HG03064 (cell line): ENCODE data around the gene ZNF428.
"Not testable (repeated sequence)": the region's sequence is repeated elsewhere in the genome, so short reads cannot be mapped to it uniquely, and the experiment has no call there.

Source experiments
- ATAC-seq: cut with Tn5 transposase; IDR thresholded peaks from one replicate; pipeline ENCODE4 v1.9.1; 2021; ENCODE audit warnings: low read depth; ENCODE audit not compliant: unreplicated experiment

ZNF428 gene, protein sequence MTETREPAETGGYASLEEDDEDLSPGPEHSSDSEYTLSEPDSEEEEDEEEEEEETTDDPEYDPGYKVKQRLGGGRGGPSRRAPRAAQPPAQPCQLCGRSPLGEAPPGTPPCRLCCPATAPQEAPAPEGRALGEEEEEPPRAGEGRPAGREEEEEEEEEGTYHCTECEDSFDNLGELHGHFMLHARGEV

DNA sequence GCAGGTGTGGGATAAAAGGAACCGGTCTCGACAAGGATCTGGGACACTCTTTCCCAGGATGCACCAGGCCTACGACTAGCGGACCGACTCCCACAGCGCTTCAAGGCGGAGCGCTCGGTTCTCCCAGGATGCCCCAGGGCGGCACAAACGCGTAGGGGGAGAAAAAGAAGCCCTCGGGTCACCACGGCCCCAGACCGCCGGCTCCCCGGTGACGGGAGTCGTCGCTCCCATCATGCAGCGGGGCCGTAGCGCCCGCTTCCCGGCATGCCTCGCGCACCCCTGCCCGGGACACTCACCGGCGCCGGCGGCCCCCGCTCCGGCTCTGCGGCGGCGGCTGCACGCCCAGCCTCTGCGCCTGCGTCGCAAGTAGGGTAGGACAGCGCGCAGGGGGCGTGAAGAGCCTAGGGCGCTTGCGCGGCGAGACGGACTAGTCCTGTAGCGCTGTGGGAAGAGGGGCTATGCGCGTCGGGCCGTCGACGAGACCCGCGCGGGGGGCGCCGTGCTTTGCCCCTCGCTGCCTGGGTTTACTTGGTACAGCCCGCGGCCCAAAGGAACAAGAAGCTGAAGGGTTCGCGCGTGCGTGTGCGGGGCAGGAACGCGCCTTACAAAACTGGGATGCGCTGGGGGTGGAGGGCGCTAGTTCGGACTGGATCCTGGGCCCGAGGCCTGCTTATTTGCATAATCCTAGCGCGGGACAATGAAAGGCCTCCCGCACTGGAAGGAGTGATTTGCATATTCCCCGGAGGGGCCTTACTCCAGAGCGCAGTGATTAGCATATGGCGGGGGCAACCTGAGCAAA lies at the start of gene ZNF428:
ZNF428 (minus strand) TSS at position 368 of the 799 bp plus-strand sequence. CDS start 5,325 bp downstream, outside the sequence.
- ATAC-seq, result peak; percentile 62

DNA sequence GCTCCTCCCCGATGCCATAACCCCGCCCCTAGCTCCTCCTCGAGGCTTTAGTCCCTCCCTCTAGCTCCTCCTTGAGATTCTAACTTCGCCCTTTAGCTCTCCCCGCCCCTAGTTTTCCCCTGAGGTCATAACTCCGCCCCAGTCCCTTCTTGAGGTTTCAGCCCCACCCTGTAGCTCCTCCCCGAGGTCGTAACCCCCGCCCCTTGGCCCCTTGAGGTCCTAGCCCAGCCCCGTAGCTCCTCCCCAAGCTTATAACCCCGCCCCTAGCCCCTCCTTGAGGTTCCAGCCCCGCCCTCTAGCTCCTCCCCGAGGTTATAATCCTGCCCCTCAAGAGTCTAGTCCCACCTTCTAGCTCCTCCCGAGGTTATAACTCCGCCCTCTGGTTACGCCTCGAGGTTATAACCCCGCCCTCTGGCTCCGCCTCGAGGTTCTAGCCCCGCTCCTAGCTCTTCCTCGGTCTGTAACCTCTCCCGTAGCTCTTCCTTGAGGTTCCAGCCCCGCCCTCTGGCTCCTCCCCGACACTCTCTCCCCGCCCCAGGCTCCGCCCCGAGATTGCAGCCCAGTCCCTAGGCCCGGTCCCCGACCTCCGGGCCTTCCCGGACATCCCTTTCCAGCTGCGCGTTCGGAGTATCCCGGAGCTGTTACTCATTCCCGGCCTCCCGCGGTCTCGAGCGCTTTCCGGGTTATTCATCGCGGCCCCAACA lies 49.1 kb upstream of the ZNF428 start:
- ATAC-seq, result peak; percentile 74

DNA sequence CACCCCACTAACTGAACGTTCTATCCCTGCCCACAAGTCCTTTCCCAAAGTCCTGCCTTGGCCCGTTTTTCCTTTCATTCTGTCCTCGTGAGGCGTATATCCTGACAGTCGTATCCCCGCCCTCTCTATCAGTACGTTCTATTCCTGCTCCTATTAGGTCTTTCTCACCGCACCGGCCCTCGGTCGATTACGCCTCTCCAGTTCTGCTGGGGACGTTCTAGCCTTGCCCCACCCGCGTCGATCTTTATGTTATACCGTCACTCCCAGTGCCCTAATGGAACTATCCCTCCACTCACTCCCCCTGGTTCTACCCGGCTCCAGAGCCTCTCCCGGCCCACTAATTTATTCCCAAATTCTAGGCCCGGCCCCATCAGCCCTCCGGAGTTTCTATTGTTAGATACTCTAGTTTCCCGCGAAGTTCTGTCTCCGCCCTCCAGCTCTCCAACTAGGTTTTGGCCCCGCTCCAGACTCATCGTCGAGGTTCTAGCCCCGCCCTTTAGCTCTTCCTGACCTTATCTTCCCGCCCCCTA lies 48.5 kb upstream of the ZNF428 start:
- no peak for ATAC-seq

DNA sequence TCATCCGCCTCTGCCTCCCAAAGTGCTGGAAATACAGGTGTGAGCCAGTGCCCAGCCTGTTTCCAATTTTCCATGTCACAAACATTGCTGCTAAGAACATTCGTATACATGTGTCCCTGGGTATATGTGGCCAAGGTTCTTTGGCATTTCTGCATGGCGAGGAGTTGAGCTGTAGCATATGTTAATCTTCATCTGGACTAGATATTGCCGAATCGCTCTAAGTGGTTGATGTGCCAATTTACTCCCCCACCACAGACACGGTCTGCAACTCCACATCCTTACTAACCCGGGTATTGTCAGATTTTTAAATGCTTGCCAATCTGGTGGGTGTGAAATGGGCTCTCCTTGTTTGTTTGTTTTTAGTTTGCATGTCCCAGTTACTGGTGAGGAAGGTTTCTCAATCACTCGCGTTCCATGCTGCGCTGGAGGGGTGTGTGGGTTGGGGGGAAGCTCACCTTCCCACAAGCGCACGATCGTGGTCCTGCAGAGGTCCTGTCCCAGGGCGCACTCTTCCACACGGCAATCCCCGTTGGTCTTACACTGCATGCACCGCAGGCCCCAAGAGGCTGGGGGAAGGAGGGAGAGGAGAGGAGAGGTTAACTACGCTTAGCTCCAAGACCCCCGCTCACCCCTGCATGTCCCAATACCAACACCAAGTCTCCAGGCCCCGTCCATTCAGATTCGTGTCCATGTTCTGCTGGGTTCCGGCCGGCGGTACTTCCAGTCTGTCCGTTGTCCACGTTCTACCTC lies 47.9 kb upstream of the ZNF428 start:
- no peak for ATAC-seq

DNA sequence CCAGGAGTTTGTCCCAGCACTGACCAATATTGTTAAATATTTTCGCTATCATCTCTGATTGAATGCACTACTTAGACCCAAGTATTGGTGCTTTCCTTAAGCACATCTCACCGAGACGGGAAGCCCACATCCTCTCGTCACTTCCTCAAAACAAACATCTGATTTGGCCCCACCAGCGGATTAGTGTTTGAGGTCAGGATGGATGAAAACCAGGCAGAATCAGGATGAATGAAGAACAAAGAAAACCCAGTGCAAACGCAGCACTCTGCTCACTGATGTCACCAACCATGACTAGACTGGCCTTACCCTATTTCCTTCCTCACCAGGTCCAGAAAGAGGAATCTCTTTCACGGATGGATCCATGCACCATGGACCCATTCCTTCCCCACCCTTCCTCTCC lies 44.6 kb upstream of the ZNF428 start:
- no peak for ATAC-seq

DNA sequence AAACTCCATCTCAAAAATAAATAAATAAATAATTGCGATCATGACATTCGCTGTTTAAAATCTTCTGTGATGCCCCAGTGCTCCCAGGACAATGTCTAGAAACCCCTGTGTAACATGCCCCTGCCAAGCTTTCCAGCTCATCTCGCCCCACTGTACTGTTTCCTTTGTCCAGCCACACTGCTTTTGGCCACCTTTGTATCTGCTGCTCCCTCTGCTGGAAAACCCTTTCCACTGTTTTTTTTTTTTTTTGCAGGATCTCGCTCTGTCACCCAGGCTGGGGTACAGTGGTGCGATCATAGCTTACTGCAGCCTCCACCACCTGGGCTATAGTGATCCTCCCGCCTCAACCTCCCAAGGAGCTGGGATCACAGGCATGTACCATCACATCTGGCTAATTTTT lies 43.1 kb upstream of the ZNF428 start:
- no peak for ATAC-seq

DNA sequence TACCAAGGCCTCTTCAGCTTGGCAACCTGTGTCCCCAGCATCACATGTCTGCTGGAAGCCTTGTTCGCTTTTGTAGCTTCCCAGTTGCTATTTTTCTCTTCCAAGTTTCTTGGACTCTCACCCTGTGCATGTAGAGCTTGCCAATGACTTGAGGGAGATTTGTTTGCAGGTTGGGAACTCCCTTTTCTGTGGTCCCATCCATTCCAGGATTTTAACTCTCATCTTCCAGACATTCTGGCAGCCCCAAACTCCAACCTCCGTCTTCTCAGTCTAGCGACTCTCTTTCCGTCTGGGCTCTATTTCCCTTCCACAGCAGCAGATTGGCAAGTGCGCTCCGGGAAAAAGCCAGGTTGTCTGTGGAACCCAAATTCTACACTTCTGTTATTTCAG lies 41.5 kb upstream of the ZNF428 start:
- no peak for ATAC-seq

DNA sequence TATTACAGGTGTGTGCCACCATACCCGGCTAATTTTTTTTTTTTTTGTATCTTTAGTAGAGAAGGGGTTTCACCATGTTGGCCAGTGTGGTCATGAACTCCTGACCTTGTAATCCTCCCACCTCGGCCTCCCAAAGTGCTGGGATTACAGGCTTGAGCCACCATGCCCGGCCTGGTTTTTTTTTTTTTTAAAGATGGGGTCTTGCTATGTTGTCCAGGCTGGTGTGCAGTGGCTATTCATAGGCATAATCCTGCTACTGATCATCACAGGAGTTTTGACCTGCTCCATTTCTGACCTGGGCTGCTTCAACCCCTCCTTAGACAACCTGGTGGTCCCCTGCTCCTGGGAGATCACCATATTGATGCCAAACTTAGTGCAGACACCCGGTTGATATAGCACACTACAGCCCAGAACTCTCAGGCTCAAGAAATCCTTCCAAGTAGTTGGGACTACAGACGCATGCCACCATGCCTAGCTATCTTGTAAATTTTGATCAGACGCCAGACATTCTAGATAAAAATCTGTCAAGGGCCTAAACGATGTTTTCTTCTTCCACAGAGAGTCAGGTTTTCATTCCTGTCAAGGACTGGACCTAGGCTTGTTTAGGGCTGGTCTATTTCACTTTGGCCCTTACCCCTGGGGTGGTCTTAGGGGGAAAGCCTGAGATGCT lies 41.0 kb upstream of the ZNF428 start:
- ATAC-seq, result no peak

DNA sequence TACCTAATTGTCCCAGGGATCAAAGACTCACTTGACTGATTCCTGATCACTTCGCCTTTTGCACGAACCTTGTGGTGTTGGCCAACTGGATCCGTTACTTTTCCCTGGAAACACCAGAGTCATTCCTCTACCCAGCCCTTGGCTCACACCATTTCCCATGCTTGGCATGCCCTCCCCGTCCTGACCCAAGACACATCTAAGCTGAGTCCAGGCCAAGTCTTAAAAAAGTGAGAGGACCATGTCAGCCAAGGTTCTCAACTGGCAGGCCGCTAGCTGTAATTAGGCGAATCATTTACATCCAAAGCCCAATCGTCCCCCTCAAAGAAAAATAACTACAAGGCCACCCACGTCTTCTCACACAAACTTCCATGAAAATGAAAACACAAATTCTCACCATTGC lies 39.1 kb upstream of the ZNF428 start:
- ATAC-seq, result no peak

DNA sequence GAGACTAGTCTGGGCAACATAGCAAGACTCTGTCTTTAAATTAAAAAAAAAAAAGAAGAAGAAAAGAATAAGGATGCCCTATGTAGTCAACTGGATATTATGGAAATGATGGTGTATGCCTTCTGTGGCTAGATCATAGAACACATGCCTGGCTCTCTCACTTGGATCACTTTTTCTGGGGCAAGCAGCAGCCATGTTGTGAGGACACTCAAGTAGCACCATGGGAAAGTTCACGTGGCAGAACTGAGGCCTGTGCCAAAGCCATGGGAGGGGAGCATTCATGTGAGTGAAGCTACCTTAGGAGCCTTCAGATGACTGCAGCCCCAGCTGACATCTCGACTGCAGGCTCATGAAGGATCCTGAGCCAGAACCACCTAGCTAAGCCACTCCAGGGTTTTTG lies 38.6 kb upstream of the ZNF428 start:
- no peak for ATAC-seq

DNA sequence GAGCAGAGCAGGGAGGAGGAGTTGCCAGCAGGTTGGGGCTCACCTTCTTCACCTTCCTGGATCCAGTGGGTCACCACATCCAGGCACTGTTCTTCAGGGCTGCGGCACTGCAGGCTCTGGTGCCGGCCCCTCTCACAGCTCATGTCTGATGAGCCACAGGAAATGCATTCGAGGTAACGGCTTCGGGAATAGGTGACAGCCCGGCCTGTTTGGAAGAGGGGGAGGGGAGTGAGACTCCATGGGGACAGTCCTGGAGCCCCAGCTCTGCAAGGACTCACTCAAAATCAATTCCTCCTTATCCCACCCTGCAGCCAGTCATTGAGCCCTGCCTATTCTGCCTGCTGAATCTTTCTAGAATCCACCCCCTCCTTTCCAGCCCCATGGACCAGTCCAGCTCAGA lies 37.0 kb upstream of the ZNF428 start:
- no peak for ATAC-seq

DNA sequence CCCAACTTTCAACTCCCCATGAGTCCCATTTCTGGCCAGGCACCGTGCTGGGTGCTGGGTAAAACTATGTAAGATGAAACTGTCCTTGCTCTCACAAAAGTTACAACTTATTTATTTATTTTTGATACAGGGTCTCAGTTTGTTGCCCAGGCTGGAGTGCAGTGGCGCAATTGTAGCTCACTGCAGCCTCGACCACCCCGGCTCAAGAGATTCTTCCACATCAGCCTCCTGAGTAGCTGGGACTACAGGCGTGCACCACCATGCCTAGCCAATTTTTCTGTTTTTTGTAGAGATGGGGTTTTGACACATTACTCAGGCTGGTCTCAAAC lies 33.1 kb upstream of the ZNF428 start:
- no peak for ATAC-seq

DNA sequence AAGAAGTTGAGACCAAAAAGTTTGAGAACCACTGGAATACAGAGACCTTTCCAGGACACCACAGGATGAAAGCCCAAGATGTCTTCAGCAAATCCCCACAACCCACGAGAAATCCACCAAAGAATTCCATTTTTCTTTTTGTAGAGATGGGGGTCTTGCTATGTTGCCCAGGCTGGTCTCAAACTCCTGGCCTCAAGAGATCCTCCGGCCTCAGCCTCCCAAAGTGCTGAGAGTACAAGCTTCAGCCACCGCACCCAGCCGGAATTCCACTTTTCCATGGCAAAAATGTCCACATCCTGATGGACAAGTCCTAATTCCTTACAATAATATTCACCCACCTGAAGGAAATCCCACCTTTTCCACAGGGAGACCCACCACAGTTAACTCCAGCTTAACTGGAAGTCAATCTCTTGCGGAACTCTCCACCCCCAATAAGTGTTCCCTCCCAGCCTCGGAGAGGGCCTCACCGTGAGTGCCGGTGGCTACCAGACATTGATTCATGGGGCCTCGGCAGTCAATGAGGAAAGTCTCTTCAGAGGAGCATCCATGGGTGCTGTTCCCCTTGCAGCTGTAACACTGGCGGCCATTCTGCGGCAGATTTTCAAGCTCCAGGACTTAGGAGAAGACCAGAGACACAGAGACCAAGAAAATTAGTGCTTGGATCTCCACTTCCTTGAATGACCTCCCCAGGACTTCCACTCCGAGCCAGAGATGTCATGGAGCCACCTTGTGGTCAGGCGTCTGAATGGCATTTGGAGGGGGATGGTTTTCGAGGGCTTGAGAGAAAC lies 32.5 kb upstream of the ZNF428 start:
- ATAC-seq, result no peak

DNA sequence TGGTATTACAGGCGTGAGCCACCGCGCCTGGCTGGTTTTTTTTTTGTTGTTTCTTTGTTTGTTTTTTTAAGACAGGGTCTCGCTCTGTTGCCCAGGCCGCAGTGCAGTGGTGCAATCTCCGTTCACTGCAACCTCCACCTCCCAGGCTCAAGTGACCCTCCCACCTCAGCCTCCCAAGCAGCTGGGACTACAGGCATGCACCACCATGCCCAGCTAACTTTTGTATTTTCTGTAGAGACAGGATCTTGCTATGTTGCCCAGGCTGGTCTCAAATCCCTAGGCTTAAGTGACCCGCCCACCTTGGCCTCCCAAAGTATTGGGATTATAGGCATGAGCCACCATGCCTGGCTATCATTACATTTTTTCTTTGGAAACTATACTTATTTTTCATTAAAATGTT lies 30.8 kb upstream of the ZNF428 start:
- ATAC-seq, result not testable (repeated sequence)

DNA sequence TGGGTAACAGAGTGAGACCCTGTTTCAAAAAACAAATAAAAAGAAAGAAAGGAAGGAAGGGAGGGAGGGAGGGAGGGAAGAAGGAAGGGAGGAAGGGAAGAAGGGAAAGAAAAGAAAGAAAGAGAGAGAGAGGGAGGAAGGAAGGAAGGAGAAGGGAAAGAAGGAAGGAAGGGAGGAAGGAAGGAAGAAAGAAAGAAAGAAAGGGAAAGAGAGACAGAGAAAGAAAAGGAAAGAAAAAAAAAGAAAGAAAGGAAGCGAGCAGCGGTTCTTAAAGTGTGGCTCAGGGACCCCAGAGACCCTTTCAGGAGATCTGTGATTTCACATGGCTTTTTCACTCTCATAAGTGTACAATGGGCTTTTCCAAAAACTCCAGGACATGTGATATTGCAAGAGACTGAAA lies 30.1 kb upstream of the ZNF428 start:
- ATAC-seq, result no peak

DNA sequence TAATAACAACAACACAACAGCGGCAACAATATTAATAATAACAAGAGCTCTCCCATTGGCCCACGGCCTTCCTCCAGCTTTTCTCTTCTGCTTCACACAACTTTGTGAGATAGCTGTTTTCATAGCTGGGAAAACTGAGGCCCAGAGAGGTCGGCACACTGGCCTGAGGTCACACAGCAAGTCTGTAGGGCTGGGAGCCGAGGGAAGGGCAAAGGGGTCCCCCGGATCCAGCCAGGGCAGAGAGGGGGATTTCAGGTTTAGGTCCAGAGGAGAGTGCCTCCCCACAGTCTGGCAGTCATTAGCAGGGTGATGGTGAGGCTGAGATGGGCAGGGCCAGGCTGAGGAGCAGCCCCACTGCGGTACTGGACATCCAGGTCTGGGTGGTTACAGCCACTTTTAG lies 29.2 kb upstream of the ZNF428 start:
- ATAC-seq, result no peak

DNA sequence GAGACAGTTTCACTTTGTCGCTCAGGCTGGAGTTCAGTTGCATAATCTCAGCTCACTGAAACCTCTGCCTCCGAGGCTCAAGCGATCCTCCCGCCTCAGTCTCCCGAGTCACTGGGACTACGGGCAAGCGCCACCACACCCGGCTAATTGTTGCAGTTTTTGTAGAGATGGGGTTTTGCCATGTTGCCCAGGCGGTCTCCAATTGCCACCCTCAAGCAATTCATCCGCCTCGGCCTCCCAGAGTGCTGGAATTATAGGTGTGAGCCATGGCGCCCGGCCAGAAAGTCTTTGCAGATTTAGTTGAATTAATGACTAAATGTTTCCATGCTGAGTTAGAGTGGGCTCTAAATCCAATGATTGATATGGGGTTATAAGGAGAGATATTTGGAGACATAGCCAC lies 24.8 kb upstream of the ZNF428 start:
- no peak for ATAC-seq

DNA sequence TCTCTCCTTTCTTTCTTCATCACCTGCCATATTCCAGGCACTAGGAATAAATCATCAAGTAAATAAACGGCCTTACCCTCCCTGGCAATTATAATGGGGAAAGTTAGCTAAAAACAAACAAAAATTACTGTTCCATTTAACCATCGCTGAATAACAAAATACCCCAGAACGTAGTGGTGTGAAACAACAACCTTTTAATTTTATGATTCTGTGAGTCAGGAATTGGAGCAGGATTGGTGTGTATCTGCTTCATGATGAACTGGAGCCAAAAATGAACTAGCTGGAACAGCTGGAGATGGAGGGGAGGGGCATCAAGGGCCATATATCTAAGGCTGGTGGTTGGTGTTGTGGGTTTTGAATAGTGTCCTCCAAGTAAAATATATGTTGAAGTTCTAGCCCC lies 23.9 kb upstream of the ZNF428 start:
- ATAC-seq, result no peak

DNA sequence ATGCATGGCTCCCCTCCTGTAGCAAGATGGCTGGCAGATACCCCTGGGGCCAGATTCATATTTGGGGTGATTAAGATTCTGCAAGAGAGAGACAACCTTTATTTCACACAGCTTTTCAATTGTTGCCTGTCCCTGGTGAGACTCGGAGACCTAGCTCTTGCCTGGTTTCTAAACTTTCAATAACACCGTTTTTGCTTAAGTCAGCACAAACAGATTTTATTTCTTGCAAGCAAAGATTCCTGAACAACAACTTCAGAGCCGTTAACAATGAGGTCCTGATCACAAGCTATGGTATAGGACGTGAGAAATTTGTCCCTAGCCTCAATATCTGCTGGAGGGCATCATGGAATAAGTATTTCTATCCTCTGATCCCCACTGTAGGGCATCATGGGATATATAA lies 23.1 kb upstream of the ZNF428 start:
- no peak for ATAC-seq

DNA sequence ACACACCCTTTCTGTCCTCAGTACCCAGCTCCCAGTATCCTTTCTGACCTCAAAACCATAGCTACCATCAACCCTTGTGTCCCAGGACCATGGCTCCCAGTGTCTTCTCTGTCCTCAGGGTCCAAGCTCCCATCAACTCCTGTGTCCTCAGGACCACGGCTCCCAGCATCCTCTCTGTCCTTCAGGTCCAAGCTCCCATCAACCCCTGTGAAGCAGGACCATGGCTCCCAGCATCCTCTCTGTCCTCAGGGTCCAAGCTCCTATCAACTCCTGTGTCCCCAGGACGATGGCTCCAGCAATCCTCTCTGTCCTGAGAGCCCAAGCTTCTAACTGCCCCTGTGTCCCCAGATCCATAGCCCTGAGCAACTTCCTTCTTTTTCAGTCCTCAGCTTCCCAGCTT lies 21.9 kb upstream of the ZNF428 start:
- ATAC-seq, result no peak
